ENCODE data around the gene HMGCL.

GRCh38 chr1:23865543-23865930 lies 40.3 kb upstream of the HMGCL start:
- TF ChIP-seq CTCF (conservative IDR thresholded peaks at IDR 0.05; ENCODE audit: low read depth, low read length): no peak
- no peak for TF ChIP-seq EZH2 (IDR thresholded peaks at IDR 0.05; ENCODE audit: low read length, unreplicated experiment)

Measured in PC-3 (cell line).